K562 (cell line): Measurements from ENCODE around the gene ZFYVE28. TPM values are rescaled to one million over a fixed set of nuclear protein-coding genes. Genes with fewer than 3 reads are reported as not detected.
A peak's percentile ranks its signal among the peaks of the same experiment; 100 is the strongest.

Source experiments
- DACH1 ChIP-seq: fragments of 450-650 bp; IDR thresholded peaks from 2 replicates; pipeline ENCODE4 v1.6.1; 2018; ENCODE audit not compliant: partially characterized antibody
- EGR1 ChIP-seq: fragments of 450-650 bp; conservative IDR thresholded peaks from 2 replicates; pipeline ENCODE4 v1.6.1; 2017; ENCODE audit warnings: mild to moderate bottlenecking
- GTF2F1 ChIP-seq: IDR thresholded peaks from 2 replicates; pipeline ENCODE4 v1.6.1; 2011; ENCODE audit warnings: low read depth, low read length, improper control_type of control experiment
- HOXB6 ChIP-seq: fragments of 250-450 bp; sonication (Bioruptor Pico); IDR thresholded peaks from 2 replicates; pipeline ENCODE4 v1.5.1; 2022; ENCODE audit warnings: mild to moderate bottlenecking, borderline replicate concordance
- KLF1 ChIP-seq: fragments of 450-650 bp; IDR thresholded peaks from 2 replicates; pipeline ENCODE4 v1.6.1; 2016; ENCODE audit warnings: missing genetic modification characterization, missing compliant biosample characterization
- MYC ChIP-seq, 2 experiments: fragments of 250-450 bp in 1 of 2; sonication (Bioruptor Pico) in 1 of 2; IDR thresholded peaks; 2 replicates each; pipeline versions ENCODE4 v1.5.1 to v1.6.1; 2012 to 2021; ENCODE audit warnings: low read depth in 2 of 2, borderline replicate concordance in 1 of 2, improper control_type of control experiment in 1 of 2, low read length in 1 of 2, mild to moderate bottlenecking in 1 of 2, moderate library complexity in 1 of 2
- NONO ChIP-seq, 2 experiments: fragments of 200-400 bp in 1 of 2; fragments of 450-650 bp in 1 of 2; formaldehyde crosslinking in 1 of 2; IDR thresholded peaks; 2 replicates each; pipeline ENCODE4 v1.6.1; 2017; ENCODE audit warnings: low read depth in 2 of 2, mild to moderate bottlenecking in 2 of 2, moderate library complexity in 2 of 2, low read length in 1 of 2
- NR3C1 ChIP-seq: sonication (generic); formaldehyde crosslinking; IDR thresholded peaks from 2 replicates; pipeline ENCODE4 v1.8.1; 2022; ENCODE audit warnings: missing genetic modification reagents
- RB1 ChIP-seq: fragments of 450-650 bp; IDR thresholded peaks from 2 replicates; pipeline ENCODE4 v1.6.1; 2017; ENCODE audit warnings: low read depth, mild to moderate bottlenecking
- RFX5 ChIP-seq: IDR thresholded peaks from 2 replicates; pipeline ENCODE4 v1.6.1; 2011; ENCODE audit warnings: low read depth, mild to moderate bottlenecking, improper control_type of control experiment, low read length
- SP2 ChIP-seq: IDR thresholded peaks from 2 replicates; pipeline ENCODE4 v1.6.1; 2011; ENCODE audit warnings: mild to moderate bottlenecking, low read depth, low read length, moderate library complexity; ENCODE audit not compliant: poor library complexity, severe bottlenecking; ENCODE audit errors: extremely low read depth
- ZKSCAN1 ChIP-seq: fragments of 150-350 bp; IDR thresholded peaks from 2 replicates; pipeline ENCODE4 v1.6.1; 2016; ENCODE audit warnings: low read depth, low read length
- ZNF146 ChIP-seq: IDR thresholded peaks from one replicate; pipeline ENCODE4 v1.6.1; 2018; ENCODE audit warnings: missing compliant biosample characterization; ENCODE audit not compliant: unreplicated experiment
- ZNF212 ChIP-seq: fragments of 450-650 bp; formaldehyde crosslinking; IDR thresholded peaks from 2 replicates; pipeline ENCODE4 v1.4.0; 2020; ENCODE audit warnings: mild to moderate bottlenecking
- ZNF41 ChIP-seq: fragments of 250-450 bp; sonication (Bioruptor Pico); conservative IDR thresholded peaks from 2 replicates; pipeline ENCODE4 v1.4.0; 2020; ENCODE audit warnings: mild to moderate bottlenecking
- ZNF431 ChIP-seq: sonication (generic); formaldehyde crosslinking; IDR thresholded peaks from 2 replicates; pipeline ENCODE4 v1.8.0; 2022; ENCODE audit warnings: mild to moderate bottlenecking, missing genetic modification reagents
- ZNF57 ChIP-seq: fragments of 450-650 bp; formaldehyde crosslinking; IDR thresholded peaks from 2 replicates; pipeline ENCODE4 v1.4.0; 2020; ENCODE audit warnings: mild to moderate bottlenecking, moderate library complexity
- ZNF583 ChIP-seq: fragments of 250-450 bp; sonication (Bioruptor Pico); IDR thresholded peaks from 2 replicates; pipeline ENCODE4 v1.4.0; 2020
- ZNF668 ChIP-seq: fragments of 250-450 bp; sonication (Bioruptor Pico); IDR thresholded peaks from 2 replicates; pipeline ENCODE4 v1.8.0; 2022; ENCODE audit warnings: mild to moderate bottlenecking, inconsistent platforms
- polyA plus RNA-seq, 8 experiments: library from polyadenylated mRNA; depleted of rRNA in 4 of 8; stranded (reverse) in 5 of 8; unstranded in 3 of 8; fragments of >200 nt; fragmentation: Nextera tagmentation in 2 of 8; fragmentation: Illumina TruSeq in 1 of 8; extraction: Ambion mirVana in 2 of 8; extraction: Trizol in 1 of 8; gene quantifications; 2 replicates each; pipeline versions ENCODE4 v1.2.1 to v1.2.3, GENCODE V29; 2011 to 2014; ENCODE audit warnings: inconsistent platforms in 1 of 8, missing spikeins in 1 of 8
- total RNA-seq, 7 experiments: library from RNA; depleted of rRNA in 6 of 7; stranded (reverse); fragments of >200 nt in 6 of 7; fragmentation: Illumina TruSeq in 2 of 7; extraction: Trizol in 2 of 7; gene quantifications; 2 replicates each; pipeline versions ENCODE4 v1.2.1 to v1.2.3, GENCODE V29; 2011 to 2021; ENCODE audit warnings: low replicate concordance in 1 of 7
- TF ChIP-seq, protein P1 (sequence below): fragments of 450-650 bp; IDR thresholded peaks from 2 replicates; pipeline ENCODE4 v1.6.1; 2018; ENCODE audit warnings: mild to moderate bottlenecking, low read depth; ENCODE audit not compliant: partially characterized antibody
- TF ChIP-seq, protein P2 (sequence below): fragments of 450-650 bp; IDR thresholded peaks from 2 replicates; pipeline ENCODE4 v1.6.1; 2017; ENCODE audit warnings: antibody characterized with exemption, mild to moderate bottlenecking
- TF ChIP-seq, protein P3 (sequence below): fragments of 200-800 bp; sonication (Bioruptor generic); IDR thresholded peaks from 2 replicates; pipeline ENCODE4 v1.6.1; 2017; ENCODE audit warnings: missing genetic modification characterization, missing compliant biosample characterization

ZFYVE28 gene
- total and polyA plus RNA-seq, 9 of the 15 experiments (the other 6 are each of a cell fraction or from before 2014, with no cell fraction given): 1.3 to 24.8 (median 8.9) TPM

DNA sequence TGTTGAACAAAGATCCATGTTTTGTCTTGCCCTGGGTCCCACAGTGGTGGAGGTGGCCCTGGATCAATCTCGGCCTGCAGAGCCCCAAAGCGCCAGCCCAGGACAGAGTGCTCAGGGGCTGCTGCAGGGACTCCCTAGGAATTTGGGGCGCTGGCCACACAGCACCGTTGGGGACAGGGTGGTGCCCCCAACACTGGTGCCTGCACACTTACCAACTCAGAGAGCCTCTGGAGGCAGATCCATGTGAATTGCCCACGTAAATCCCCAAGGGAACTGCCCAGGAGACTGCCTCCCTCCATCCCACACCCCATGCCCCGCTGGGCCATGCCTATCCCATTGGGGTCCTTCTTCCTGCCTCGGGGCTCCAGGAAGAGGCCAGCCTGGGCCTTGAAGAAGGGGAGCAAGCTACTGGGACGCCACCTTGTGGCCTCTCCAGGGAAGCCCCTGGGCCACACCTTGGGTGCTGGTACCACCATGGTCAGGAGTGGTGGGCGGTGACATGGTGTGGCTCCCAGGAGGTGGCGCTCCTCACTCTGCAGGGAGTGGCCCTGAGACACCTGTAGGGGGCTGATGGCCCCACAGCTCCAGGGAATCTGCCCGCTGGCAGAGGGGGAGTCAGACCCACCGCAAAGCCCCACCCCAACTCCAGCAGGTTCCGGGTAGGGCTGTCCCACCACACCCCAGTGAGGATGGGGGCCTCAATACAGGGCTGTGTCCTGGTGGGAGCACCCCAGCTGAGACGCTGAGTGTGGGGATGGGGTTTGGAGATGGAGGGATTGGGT, 23.1 kb upstream of the ZFYVE28 start (continued):
- TF ChIP-seq MYC (IDR thresholded peaks at IDR 0.05; ENCODE audit: low read depth, low read length) (peak; percentile 59; the same call in 1 of the 2 replicates), MYC (CRISPR knock-in tag; IDR thresholded peaks at IDR 0.05; ENCODE audit: borderline replicate concordance, low read depth) (no peak), ZKSCAN1 (peak; percentile 49; the same call in 1 of the 2 replicates), HOXB6 (CRISPR knock-in tag) (no peak), DACH1 (peak; percentile 32), ZNF668 (no peak), RB1 (peak; percentile 95), ZNF41 (CRISPR knock-in tag) (no peak), GTF2F1 (peak; percentile 65; the same call in 1 of the 2 replicates), ZNF212 (no peak), ZNF431 (CRISPR knock-in tag) (no peak), SP2 (no peak), RFX5 (no peak), ZNF583 (CRISPR knock-in tag) (no peak), NR3C1 (CRISPR knock-in tag) (no peak), ZNF57 (no peak), EGR1 (peak; percentile 88), NONO (IDR thresholded peaks at IDR 0.05; ENCODE audit: low read depth in 2 of 2, low read length in 1 of 2) (no peak), KLF1 (tag) (0 out of 2 replicates have a peak, but pooled peaks have one; percentile 26), ZNF146 (CRISPR knock-in tag) (no peak)
- TF ChIP-seq, protein P1, sequence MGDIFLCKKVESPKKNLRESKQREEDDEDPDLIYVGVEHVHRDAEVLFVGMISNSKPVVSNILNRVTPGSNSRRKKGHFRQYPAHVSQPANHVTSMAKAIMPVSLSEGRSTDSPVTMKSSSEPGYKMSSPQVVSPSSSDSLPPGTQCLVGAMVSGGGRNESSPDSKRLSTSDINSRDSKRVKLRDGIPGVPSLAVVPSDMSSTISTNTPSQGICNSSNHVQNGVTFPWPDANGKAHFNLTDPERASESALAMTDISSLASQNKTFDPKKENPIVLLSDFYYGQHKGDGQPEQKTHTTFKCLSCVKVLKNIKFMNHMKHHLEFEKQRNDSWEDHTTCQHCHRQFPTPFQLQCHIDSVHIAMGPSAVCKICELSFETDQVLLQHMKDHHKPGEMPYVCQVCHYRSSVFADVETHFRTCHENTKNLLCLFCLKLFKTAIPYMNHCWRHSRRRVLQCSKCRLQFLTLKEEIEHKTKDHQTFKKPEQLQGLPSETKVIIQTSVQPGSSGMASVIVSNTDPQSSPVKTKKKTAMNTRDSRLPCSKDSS: no peak
- TF ChIP-seq, protein P2, sequence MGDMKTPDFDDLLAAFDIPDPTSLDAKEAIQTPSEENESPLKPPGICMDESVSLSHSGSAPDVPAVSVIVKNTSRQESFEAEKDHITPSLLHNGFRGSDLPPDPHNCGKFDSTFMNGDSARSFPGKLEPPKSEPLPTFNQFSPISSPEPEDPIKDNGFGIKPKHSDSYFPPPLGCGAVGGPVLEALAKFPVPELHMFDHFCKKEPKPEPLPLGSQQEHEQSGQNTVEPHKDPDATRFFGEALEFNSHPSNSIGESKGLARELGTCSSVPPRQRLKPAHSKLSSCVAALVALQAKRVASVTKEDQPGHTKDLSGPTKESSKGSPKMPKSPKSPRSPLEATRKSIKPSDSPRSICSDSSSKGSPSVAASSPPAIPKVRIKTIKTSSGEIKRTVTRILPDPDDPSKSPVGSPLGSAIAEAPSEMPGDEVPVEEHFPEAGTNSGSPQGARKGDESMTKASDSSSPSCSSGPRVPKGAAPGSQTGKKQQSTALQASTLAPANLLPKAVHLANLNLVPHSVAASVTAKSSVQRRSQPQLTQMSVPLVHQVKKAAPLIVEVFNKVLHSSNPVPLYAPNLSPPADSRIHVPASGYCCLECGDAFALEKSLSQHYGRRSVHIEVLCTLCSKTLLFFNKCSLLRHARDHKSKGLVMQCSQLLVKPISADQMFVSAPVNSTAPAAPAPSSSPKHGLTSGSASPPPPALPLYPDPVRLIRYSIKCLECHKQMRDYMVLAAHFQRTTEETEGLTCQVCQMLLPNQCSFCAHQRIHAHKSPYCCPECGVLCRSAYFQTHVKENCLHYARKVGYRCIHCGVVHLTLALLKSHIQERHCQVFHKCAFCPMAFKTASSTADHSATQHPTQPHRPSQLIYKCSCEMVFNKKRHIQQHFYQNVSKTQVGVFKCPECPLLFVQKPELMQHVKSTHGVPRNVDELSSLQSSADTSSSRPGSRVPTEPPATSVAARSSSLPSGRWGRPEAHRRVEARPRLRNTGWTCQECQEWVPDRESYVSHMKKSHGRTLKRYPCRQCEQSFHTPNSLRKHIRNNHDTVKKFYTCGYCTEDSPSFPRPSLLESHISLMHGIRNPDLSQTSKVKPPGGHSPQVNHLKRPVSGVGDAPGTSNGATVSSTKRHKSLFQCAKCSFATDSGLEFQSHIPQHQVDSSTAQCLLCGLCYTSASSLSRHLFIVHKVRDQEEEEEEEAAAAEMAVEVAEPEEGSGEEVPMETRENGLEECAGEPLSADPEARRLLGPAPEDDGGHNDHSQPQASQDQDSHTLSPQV: peak; percentile 62; the same call in 1 of the 2 replicates
- TF ChIP-seq, protein P3, sequence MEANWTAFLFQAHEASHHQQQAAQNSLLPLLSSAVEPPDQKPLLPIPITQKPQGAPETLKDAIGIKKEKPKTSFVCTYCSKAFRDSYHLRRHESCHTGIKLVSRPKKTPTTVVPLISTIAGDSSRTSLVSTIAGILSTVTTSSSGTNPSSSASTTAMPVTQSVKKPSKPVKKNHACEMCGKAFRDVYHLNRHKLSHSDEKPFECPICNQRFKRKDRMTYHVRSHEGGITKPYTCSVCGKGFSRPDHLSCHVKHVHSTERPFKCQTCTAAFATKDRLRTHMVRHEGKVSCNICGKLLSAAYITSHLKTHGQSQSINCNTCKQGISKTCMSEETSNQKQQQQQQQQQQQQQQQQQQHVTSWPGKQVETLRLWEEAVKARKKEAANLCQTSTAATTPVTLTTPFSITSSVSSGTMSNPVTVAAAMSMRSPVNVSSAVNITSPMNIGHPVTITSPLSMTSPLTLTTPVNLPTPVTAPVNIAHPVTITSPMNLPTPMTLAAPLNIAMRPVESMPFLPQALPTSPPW: peak; percentile 62
